Pulmonary artery endothelial cell (primary cell): ENCODE results near the gene SULT4A1. TPM values are rescaled to one million over a fixed set of nuclear protein-coding genes. Genes with fewer than 3 reads are reported as not detected.
A peak's percentile ranks its signal among the peaks of the same experiment; 100 is the strongest.
"Not testable (repeated sequence)": the region's sequence is repeated elsewhere in the genome, so short reads cannot be mapped to it uniquely, and the experiment has no call there.

Experiments
- DNase-seq: peaks from one replicate; pipeline ENCODE4 v3.0.0-alpha.2; 2011; ENCODE audit warnings: low read depth, low spot score
- total RNA-seq: library from RNA; depleted of rRNA; stranded (reverse); fragments of >200 nt; gene quantifications from 2 replicates; pipeline ENCODE4 v1.2.3, GENCODE V29; 2014

SULT4A1 gene
- total RNA-seq, 1 donor from 2014 or later = 0.26 TPM

DNA sequence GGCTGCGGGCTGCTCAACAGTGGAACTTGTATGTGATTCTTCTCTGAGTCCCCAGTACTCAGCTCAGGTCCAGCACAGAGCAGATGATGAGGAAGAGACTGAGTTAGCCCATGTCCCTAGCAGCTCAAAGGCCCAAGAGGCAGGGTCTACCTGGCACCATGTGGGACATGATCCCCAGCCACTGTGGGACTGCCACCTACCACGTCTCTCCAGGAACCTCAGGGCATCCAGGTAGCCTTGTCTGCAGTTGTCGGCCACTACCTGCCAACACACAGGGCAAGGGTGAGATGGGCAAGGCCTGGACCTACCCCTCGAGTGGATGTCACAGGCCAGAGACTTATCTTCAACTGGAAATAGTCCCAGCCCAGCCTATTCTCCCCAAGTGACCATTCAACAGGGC, 25.1 kb upstream of the SULT4A1 start:
- no peak for DNase-seq

DNA sequence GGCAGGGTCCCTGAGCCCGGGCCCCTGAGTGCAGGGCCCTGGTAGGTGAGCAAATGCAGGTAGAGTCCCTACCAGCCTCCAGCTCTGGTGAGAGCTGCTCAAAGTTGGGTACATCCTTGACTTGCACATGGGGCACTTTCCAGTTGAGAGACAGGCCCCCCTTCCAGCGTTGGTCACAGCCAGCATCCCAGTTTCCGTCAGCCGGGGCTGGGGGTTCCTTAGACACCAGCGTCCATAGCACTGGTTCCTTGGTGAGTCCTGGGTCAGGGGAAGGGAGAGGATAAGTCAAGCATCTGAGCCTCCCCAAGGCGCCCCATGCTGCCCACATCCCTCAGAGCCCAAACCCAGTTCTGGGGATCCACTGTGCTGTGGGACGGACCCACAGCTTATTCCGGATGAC, 23.9 kb upstream of the SULT4A1 start:
- DNase-seq = no peak

DNA sequence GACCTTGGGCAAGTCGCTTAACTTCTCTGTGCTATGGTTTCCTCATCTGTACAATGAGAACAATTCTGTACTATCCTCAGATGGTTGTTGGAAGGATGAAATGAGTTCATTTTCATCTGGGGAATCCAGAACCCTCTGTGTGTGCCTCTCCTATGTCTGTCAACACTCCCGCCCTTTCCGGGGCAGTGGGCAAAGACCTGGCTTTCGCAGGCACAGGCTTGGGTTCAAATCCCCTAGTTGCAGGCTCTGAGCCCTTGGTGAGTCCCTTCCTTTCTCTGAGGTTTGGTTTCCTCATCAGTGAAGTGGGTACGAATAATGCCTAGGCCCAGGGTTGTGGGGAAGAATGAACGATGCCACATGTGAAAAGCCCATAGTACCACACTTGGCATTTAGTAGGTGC, 23.5 kb upstream of the SULT4A1 start:
- no peak for DNase-seq

DNA sequence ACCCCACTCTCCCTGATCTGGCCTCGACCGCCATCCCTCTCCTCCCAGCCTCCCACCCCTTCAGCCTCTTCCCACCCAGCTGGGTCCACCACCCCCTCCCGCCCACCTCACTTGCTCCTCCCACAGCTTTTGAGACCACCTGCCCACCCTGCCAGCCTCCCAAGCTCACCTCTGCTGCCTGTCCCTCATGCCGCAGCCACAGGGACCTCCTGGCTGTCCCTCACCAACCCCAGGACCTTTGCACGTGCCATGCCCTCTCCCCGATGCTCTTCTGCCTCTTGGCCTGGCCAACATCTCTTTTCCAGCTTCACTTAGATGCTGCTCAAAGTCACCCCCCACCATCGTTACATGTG, 23.0 kb upstream of the SULT4A1 start:
- no peak for DNase-seq

DNA sequence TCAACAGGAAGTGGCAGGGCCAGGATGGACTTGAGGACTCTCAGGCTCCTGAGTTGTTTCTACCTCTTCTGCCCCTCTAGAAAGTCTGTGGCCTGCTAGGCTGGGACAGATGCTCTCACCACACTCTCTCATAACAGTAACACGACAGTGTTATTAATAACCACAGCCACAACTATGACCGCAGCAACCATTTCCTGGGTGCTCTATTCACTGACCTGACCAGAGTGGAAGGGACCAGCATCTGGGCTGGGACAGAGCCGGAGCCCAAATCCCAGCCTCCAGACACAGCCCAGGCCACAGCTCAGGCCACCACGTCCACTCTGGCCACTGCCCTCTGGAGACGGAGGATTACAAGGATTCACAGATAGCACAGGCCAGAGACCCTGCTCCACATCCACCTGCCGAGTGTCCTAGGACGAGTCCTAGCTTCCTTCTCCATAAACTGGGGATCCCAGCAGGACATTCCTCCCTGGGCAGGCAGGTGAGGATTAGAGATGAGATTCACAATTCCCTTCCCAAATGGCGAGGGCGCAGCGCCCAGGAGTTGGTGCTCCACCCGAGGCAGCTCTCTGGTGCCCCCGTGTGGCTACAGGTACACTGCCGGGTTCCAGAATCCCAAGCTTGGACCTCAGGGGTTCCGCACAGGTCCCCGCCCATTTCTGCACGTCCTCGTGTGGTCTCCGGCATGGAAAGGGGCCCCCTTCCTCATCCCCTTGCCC, 22.4 kb upstream of the SULT4A1 start:
- DNase-seq = no peak

DNA sequence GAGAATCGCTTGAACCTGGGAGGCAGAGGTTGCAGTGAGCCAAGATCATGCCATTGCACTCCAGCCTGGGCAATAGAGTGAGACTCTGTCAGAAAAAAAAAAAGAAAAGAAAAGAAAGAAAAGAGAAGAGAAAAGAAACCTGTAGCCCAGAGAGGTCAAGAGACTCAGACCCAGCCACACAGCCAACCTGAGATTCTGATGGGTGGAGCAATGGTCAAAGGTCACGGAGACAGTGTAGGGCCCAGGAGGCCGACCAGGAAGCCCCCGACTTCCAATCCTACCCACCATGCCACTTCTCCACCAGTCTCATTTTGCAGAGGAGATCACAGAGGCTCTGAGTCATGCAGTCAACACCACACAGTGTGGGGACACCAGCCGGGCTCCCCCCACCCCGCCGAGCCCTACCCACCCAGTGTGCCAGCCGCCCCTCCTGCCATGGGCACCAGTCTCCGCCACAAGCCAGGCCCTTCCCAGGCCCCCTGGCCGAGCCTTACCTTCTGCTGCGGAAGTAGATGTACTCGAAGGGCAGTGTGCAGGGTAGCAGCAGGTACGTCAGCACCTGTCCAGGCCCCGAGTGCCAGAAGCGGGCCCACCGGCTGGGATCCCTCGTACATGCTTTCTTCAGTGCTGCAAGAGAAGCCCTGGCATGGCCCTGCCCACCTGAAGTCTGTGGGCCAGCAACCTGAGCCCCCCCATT, 21.6 kb upstream of the SULT4A1 start:
- no peak for DNase-seq

DNA sequence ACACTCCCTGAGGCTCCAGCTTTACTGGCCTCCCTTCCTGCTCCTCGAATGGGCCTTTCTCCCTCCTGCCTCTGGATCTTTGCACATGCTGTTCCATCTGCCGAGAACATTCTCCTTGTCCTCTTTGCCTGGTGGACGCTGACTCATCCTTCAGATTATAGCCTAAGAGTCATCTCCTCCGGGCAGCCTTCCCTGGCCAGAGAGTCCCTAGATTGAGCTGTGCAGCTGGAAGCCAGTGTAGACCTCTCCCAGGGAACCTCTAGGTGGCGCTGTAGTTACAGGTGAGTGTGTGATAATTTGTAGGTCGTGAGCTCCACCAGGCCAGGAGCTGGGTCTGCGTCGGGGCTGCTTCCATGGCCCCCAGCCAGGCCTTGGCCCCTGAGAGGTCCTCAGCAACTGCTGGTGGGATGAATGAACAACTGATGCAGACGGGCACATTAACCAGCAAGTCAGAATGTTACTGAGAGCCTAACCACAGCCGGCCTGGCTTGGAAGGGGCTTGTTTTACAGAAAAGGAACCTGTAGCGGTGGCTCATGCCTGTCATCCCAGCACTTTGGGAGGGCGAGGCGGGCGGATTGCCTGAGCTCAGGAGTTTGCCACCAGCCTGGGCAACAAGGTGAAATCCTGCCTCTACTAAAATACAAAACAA, 20.8 kb upstream of the SULT4A1 start:
- peak; percentile 20 for DNase-seq

DNA sequence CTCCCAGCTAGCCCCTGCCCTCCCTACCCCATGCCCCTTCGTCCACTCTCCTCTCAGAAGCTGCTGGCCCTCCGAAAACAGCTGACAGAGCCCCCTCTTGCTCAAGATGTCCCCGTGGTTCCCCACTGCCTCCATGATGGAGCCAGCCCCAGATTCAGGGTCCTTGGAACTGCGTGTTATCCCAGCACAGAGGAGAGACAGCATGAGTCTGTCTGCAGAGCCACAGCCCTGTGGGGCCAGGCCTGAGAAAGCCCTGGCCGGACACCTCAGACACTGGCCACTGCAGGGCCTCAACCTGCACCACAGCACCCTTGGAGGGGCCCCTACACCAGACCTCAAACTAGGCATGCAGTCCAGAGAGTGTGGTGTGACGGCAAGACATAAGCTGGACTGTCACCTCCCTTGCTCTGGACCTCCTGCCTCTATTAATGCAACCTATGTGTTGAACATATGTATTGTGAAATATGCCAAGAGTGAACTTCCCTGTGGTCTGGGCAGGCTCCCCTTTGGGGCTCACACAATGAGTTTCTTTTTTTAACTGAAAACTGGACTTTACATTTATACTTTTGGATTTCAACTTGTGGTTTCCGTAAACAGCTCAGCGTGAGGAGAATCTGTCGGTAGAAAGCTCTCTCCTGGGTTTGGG, 19.9 kb upstream of the SULT4A1 start:
- DNase-seq = no peak

DNA sequence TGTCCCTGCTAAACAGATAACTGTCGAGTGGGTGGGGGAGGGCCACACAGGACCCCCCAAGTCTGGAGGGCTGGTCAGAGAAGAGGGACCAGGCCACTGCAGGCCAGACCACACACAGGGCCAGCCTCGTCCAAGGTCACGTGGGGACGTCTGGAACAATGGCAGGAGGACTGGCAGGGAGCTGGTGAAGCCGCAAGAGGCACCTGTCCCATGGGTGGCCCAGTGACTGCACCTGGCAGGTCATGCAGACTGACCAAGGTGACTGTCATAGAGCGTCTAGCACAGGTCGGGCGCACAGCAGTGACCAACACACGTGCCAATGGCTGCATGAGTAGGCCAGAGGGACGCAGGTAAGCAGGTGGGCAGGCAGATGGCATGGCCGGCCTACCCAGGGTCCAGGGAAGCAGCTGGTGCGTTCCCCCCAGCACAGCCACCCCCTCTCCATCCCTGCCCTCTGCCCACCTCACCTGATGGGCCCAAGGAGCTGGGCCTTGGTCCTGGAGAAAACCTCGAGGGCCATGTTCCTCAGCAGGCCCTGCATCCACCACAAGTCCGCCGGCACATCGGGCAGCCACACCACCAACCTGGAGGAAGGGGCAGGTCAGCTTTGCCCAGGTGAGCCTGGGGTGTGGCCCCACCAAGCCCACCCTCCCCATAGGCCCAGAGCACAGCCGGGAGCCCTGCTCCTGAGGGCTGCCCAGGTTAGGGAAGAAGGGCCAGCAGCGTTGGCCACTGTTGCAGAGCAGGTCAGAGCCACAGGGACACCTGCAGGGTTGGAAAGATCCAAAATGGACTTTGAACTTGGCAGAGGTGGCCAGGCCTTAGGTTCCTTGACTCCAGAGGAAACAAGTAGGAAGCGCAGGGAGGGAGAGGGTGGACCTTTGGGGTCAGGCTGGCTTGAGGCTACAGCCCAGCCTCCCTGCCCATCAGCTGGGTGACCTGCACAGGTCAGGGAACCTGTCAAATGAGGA, 19.1 kb upstream of the SULT4A1 start:
- DNase-seq = no peak

DNA sequence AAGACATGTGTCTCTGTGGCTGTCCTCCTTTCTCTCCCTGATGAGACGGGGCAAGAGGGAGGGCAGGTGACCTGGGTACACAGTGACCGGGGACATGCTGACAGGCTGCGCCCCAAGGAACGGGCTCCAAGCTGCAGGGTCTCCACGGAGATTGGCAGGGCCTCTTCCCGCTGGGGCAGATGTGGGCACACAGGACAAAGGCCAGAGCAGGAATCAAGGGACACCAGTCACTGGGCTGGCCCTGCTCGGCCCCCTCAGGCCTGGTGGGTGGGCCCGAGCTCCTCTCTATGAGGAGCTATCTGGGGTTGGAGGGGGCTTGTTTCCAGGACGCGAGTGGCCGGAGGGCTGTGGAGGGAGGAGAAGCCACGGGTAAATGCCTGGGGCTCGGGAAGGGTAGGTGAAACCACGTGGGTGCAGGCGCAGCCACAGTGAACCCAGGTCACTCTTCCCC, 18.3 kb upstream of the SULT4A1 start:
- DNase-seq = no peak

DNA sequence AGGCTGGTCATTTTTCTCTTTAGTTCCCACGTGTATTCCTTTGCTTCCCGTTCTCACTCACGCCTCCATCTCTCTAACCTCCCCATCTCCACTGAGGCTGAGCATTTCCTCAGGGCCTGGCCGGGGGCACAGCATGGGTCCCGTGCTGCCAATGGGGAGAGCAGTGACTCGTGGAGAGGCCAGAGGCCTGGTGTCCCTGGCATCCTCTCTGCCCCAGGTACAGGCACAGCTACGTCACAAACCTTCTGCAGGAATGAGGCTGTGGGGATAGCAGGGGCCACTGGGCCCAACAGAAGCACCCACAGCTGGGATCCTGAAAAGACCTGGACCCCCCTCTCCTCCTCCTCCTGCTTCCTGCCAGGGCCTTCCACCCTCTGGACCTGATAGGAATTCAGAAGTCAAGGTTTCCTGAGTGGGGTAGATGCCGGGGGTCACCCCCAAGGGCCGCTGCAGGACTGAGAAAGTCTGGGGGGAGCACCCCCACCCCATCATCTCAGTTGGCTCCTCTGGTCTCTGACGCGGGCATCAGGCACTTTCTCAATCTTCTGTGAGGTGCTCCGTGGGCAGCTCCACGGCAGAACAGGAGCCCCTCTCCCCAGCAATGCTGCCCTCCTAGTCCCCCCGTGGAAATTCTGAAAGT, 17.7 kb upstream of the SULT4A1 start:
- DNase-seq = no peak

DNA sequence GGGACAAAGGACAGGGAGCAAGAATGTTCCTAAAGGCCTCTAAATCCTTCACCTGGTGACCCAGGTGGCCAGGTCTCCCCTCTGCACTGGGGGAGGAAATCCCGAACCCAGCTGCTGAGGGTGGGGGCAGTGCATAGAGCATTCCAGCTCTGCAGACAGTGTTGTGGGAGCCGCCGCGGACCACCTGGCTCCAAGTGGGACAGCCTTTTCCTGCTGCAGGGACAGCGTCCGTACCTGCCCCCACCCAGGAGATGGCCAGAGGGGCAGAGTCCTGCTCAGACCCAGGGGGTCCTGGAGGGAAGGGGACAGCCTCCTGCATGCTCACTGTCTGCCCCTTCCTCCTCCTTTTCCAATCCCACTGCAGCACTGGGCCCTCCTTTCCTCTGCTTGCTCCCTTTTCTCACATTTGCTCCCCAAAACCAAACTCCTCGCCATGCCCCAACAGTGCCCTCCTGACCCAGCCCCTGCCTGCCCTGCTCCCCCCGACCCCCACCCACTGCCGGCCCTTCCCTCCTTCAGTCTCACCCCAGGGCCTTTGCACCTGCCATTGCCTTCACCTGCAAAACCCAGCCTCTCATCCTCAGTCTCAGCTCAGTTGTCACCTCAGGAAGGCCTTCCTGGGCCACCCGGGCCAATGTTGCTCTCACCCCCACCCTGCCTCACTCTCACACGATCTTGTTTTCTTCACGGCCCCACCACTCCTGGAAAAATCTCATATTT, 16.7 kb upstream of the SULT4A1 start:
- no peak for DNase-seq

DNA sequence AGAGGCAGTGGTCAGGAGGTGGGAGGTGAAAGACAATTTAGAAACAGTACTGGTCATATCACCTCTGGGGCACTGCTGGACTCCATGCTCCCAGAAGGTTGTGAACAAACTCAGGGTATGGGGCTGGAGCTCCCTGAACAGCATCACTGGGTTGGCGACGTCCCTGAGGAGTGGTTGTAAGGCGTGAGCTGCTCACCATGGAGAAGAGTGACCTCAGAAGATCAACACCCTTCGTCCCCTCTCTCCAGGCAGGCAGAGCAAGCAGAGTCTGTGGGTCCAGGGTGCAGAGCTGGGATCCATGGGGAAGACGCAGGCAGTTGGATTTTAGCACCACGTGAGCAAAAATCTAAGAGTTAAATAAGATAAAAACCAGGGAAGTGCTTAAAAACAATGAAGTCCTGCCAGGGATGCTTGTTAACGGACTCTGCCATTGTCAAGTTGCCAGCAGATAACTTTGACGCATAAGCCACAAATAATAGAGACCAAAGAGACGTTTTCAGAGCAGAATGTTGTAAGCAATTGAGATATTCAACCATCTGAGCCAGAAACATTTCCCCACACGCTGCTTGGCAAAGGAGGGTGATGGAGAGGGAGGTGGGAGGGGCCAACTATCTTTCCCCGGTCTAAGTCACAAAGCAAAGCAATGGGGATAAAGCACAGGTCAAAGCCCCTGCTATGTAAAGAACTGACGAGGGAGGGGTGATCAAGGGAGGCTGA, 15.9 kb upstream of the SULT4A1 start:
- DNase-seq = no peak

DNA sequence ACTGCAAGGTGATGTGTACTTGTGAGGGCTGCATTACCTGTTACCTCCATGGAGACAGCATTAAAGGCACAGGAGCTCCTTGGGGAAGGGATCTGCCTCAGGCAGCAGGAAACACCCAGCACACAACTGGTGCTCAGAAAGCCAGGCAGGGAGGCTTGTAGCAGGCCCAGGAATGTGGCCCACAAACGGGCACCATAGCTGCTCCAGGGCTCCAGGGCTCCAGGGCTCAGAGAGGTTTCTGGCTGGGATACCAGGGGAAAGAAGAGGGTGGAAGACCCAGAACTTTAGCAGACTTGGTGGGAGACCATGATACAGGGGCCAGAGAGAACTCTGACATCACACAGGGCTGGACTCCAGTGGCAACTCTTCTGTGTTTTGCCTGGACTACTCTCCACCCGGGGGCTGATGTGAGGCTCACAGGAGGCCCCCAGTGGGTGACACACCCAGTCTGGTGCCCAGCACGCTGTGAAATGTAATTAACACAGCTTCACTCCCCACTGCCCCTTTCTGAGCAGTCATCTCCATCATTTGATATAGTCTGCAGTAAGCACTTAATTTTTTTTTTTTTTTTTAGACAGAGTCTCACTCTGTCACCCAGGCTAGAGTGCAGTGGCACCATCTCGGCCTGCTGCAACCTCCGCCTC, 14.7 kb upstream of the SULT4A1 start:
- DNase-seq = no peak

DNA sequence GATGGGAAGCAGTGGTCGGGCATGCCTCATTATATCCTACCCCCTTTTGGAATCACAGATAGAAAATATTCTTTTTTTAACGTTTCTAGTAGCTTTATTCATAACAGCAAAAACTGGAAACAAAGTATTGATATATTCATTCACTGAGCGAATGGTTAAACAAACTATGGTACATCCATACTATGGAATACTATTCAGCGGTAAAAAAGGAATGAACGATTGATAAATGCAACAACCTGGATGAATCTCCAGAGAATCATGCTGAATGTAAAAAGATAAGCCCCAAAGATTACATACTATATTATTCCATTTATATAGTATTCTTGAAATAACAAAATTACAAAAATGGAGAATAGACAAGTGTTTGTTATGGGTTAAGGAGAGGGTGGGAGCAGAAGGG, 7.5 kb upstream of the SULT4A1 start:
- no peak for DNase-seq

DNA sequence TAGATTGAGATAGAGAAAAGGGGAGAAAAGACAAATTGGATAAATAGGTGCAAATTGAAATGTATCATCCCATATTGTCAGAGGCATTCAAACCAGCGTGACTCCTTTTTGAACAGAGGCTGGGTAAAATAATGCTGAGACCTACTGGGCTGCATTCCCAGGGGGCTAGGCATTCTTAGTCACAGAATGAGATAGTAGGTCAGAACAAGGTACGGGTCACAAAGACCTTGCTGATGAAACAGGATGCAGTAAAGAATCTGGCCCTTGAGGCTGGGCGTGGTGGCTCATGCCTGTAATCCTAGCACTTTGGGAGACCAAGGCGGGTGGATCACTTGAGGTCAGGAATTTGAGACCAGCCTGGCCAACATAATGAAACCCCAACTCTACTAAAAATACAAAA, 6.7 kb upstream of the SULT4A1 start:
- not testable (repeated sequence) for DNase-seq

DNA sequence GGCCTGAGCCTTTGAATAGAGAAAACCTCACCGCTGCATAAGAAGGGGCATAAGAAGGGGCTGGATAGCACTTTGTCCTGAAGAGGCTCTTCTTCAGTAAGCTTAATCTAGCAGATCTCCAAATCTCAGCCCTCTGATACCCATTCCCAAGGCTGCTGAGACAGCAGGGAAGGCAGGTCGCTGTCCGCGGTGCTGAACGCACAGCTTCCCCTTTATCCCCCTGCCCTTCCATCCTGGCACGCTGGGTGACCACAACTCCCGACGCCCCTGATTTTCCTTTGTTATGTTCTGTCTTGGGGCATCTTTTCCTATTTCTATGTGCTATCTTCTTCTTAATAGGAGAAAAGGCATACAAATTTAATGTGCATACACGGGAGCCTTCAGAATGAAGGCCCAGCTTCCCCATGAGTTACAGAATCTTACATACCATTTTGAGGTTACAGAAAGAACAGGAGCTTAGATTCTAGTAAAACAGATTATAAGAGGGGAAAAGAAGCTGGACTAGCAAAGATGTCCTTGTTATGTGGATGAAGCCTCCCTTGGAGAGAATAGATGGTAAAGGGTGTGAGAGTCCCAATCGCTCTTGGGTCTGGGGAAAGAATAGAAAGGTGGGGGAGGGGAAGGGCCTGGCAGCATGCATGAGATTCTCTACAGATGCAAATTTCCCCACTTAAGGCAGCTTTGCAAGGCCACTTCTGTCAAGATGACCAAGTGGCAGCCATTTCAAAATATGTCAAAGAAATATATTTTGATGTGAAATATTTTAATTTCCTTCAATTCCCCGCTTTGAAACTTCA, 5.7 kb upstream of the SULT4A1 start:
- no peak for DNase-seq

DNA sequence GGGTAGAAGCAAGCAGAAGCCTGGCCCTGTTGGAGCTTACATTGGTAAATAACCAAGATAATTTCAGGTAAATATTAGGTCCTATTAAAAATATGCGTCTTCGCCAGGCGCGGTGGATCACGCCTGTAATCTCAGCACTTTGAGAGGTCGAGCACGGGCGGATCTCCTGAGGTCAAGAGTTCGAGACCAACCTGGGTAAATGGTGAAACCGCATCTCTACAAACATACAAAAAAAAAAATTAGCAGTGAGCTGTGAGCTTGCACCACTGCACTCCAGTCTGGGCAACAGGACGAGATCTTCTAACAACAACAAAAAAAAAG, 529 bp upstream of the SULT4A1 start:
- DNase-seq = no peak
